HepG2 (cell line): ENCODE results near the gene GOT1.

Source experiments
- BHLHE40 ChIP-seq: IDR thresholded peaks from 2 replicates; pipeline ENCODE4 v1.6.1; 2011; ENCODE audit warnings: low read length, improper control_type of control experiment
- CHD2 ChIP-seq: IDR thresholded peaks from 2 replicates; pipeline ENCODE4 v1.6.1; 2011; ENCODE audit warnings: low read depth, low read length, improper control_type of control experiment
- RARA ChIP-seq: IDR thresholded peaks from 2 replicates; pipeline ENCODE4 v1.6.1; 2016; ENCODE audit warnings: missing genetic modification reagents, missing compliant biosample characterization
- ZNF282 ChIP-seq: fragments of 450-650 bp; IDR thresholded peaks from 2 replicates; pipeline ENCODE4 v1.6.1; 2018; ENCODE audit not compliant: partially characterized antibody
- ZNF639 ChIP-seq: conservative IDR thresholded peaks from 2 replicates; pipeline ENCODE4 v1.6.1; 2018; ENCODE audit warnings: missing genetic modification reagents
- TF ChIP-seq, protein P1 (sequence below): sonication (generic); formaldehyde crosslinking; conservative IDR thresholded peaks from 2 replicates; pipeline ENCODE4 v1.5.0; 2020; ENCODE audit warnings: missing genetic modification reagents

GRCh38 chr10:99429517-99430095 lies 818 bp downstream of the GOT1 start:
- no peak for TF ChIP-seq BHLHE40
- no peak for TF ChIP-seq ZNF639 (CRISPR knock-in tag)
- TF ChIP-seq CHD2, result no peak
- TF ChIP-seq RARA (CRISPR knock-in tag), result no peak
- no peak for TF ChIP-seq ZNF282
- TF ChIP-seq, protein P1, sequence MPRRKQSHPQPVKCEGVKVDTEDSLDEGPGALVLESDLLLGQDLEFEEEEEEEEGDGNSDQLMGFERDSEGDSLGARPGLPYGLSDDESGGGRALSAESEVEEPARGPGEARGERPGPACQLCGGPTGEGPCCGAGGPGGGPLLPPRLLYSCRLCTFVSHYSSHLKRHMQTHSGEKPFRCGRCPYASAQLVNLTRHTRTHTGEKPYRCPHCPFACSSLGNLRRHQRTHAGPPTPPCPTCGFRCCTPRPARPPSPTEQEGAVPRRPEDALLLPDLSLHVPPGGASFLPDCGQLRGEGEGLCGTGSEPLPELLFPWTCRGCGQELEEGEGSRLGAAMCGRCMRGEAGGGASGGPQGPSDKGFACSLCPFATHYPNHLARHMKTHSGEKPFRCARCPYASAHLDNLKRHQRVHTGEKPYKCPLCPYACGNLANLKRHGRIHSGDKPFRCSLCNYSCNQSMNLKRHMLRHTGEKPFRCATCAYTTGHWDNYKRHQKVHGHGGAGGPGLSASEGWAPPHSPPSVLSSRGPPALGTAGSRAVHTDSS (CRISPR knock-in tag), result no peak
